Right kidney (tissue), 1 donor: ENCODE measurements around the gene IRF2BP2.
"Not testable (repeated sequence)": the region's sequence is repeated elsewhere in the genome, so short reads cannot be mapped to it uniquely, and the experiment has no call there.

ENCODE experiments used
- DNase-seq: peaks from one replicate; pipeline ENCODE4 v3.0.0-alpha.2; 2016

The IRF2BP2 gene

DNA sequence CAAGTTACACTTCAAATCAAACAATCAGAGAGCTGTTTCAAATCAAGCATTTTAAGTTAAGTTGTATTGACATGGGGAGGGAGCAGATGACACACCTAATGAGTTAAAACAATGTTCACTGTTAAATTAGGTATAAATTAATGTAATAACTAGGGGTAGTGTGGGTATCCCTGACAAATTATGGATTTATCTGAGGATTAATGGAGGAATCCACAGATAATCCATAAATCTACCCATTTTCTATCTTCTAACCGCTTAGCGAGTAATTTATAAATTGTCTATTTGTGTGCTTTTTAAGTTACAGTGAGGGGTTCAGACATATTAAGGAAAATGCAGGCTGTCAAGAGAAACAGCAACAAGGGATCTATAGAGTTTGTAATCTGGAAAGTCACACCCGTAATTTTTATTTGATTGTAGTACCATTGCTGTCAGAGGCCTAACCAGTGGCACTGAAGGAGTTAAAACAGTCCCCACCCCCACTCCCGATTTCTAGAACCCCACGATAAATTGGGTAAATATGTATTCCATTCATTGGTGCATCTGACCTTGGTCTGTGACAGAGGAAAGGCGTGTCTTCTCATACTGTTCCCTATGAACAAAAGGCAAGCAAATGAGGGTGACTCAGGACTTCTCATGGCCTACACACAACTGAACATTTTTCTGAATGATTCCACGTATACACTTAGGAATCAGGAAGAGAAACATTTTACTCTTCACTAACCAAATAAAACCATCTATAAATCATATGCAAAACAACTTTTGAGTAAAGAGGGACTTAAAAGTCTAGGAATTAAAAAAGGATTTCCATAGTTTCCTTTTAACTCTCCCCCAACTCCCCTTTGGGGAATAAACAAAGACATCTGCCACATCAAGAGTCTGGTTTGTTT, 7.4 kb downstream of the IRF2BP2 start:
- DNase-seq: peak; percentile 56

DNA sequence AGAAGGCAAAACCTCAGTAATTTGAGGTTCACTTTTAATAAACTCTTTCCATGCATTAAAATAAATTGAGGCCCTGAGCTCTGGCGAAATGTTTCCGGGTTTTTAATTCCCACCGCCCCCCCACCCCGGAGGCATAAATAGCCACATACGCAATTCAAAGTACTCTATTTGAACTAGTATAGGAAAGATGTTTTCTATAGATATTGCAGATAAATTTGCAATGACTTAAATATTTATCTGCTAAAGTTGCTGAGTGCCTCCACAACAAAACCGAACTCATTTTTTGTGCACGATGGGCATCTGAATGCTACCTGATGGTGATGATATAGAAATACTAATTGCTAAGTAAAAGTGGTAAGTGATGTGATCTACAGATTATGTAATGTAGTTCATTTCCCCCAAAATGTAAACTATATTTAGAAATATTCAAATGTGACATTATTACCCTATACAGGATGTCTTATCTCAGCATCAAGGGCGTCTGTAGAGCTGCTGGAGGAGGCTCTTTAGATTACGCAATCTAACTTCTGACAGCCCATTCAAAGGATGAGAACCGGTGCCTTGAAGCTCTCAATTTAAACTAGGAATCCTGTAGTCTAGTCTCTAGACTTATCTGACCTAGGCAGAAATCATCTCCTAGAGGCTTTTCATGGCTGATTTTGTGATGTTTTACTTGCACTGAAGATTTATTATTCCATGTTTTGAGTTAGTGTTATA, 8.5 kb downstream of the IRF2BP2 start:
- DNase-seq: no peak

DNA sequence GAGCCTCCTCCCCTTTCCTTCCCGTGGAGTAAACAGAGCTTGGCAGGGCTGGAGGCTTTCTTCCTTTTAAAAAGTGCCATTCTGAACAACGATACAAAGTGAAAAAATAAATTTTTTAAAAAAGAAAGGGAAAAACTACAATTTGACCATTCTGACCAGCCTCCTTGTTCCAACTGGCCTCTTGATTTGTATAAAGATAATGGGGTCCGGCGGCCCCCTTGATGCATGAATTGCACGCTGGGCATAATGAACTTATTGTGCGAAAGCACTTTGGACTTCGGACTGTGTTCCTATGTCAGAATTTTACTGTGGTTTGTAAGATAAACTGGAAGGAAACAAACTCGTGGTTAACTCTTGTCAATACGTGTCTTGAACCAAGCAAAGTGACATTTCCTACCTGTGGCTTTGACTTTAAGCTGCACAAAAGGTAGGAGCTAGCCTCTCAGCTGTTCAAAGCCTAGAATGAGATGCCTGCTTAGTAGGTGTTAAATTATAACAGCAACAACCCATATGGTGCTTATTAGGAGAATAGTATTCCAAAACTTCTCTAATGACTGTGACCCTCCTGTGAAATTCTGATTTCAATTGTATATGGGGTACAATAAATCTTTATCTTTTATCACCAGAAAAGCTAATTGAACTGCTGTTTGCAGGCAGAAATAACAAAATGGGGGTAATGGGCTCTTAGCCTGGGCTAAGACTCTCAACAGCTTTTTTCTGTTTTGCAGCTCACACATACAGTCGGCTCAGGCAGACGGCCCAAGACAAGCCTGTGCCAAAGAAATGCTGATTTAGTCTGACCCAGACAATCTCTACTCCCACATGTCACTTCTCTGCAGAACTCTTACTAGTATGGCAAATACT, 9.3 kb downstream of the IRF2BP2 start:
- peak; percentile 85 for DNase-seq

DNA sequence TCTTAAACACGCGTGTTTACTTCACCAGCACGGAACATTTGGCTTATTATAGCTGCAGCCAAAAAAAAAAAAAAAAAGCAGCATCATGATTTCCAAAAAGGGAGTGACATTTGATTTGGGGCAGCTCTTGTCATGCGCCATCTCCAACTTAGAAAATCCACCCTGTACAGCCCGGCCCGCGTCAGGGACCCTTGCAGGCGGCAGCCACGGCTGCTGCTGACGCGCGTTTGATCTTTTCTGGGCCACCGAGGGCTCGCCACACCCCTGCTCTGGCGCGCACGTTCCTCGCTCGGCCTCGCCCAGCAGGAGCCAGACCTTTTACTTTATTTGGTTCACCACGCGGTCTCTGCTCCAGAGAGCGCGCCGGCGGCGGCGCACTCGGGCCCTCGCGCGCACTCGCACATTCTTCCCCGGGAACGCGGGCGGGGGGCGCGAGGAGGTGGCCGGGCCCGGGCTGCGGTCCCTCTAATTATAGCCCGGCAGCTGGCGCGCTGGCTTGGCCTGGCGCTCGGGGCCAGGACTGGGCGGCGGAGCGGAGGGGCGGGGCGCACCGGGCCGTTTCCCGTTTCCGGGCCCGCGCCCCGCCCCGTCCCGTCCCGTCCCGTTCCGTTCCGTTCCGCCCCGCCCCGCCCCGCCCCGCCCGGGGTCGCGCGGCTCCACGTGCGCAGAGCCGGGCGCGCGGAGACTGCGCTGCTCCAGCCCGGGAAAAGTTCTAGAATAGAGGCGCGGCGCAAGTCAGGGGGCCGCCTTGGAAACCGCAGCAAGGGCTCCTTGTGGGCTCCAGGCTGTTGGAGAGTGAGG, 10.2 kb downstream of the IRF2BP2 start:
- peak; percentile 96 for DNase-seq

DNA sequence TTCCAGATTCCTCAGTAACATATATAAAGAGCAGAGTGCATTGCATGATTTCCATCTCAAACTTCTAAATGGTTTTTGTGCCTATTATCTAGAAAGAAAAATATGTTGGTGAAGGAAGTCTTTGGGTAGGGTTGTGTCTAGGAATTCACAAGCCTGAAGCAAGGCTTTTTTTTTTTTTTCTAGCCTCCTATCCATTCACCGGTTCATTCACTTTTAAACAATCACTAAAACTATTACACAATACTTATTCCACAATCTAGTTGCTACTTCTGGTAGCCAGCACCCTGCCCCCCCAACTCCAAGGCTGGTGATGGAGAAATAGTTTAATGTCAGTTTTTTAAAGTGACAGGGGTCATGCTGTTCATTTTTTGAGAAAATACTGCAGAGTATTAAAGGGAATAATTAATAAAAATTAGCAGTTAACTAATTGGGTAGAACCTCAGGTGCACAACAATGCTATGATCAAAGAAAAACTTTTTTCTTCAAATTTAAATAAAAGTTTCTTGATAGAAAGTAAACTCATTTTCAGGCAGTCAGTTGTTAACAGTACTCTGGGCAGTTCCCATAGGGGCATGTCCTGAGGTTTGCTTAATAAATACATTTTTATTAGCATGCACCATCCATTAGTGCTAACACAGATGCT, 10.9 kb downstream of the IRF2BP2 start:
- peak; percentile 16 for DNase-seq

DNA sequence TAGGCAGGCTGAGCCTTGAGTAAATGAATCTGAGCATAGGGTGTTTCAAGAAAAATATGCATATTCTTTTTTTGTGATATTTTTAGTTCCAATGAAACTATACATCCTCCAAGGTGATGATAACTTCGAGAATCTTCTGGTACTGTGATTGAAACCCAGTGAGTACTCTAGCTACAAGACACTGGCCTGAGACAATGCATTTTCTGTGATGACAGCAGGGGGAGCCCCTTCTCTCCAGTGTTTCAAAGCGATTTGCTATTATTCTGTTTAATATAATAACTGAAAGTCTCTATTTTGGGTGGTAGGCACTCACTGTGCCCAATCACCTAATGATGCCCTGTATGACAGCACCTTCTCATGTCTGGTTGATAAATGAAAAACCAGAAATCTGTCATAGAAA, 12.1 kb downstream of the IRF2BP2 start:
- DNase-seq: peak; percentile 28

DNA sequence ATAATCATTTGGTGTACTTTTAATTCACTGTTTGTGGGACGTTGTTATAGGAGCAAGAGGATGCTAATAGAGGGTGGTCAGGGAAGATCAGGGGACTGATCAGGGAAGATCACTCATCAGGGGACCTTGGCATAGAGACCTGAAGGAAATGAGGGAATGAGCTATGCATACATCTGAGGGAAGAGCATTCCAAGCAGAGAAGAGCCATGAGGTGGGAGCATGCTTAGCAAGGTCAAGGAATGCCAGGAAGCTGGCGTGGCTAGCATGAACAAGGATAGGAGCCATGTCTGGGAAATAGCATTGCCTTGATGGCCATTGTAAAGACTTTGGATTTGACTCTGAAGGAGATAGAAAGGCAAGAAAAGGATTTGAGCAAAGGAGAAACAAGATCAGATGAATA, 14.1 kb downstream of the IRF2BP2 start:
- DNase-seq: no peak

DNA sequence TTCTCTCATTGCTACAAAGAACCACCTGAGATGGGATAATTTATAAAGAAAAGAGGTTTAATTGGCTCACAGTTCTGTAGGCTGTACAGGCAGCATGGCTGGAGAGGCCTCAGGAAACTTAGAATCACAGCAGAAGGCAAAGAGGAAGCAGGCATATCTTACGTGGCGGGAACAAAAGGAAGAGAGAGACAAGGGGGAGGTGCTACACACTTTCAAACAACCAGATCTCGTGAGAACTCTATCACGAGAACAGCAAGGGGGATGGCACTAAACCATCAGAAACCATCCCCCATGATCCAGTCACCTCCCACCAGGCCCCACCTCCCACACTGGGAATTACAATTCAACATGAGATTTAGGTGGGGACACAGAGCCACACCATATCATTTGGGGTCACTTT, 15.4 kb downstream of the IRF2BP2 start:
- DNase-seq: not testable (repeated sequence)

DNA sequence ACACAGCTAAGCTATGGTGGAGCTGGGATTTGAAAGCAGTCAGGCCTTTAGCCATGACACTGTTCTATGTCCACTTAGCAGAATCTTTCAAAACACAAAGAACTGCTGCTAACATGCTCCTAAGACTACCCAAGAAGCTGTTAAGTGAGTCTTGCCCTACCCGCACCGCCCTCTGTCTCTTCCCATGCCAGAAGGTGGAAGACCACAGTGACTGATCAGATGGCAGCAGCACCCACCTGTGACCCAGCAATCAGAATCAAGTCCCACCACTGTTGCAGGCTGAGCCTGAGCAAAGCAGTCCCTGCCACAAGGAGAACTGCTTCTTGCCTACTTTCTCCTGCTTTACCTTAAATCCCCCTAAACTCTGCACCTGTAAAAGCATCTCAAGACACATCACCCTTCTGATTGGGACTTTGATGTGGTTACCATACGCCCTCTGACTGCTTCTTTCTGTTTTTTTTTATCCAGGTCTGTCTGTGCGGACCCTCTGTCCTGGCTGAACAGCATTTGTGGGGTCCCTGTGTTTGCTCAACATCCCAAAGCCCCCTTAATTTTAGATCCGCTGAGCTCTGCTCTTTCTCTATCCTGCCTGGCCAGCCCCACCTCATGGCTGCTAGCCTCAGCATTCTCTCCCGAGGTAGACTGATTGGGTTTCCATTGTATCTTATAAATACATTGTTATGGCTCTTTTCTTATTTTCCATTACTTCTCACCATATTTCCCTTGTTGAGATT, 16.0 kb downstream of the IRF2BP2 start:
- no peak for DNase-seq

DNA sequence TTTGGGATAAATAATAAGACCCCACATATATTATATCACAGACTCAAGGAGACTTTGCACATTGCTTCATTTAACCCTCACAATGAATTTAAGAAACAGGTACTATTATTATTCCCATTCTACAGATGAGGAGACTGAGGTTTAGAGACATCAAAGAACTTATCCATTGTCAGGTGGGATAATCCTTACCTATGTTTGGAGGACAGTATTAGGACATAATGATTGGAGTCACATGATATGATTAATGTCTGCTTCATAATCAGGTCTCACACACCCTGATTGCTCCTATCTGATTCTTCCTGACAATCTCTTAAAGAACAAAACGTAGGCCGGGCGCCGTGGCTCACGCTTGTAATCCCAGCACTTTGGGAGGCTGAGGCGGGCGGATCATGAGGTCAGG, 16.9 kb downstream of the IRF2BP2 start:
- no peak for DNase-seq

DNA sequence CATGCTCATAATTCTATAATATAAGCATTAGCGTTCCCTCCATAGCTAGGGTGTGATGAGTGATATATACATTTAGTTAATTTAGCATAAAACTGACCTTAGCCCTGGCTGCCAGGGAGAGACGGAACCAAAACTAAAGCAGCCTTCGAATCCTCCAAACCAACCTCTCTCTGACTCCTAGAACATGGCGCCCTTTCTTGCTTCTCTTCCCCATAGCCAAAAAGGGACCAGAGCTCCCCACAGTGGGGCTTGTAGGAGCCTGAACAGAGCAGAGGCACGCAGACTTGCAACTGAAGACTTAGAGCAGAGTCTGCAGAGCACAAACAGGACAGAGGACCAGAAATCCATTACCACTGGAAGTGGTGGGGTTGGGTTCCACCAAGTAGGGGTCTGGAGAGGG, 17.7 kb downstream of the IRF2BP2 start:
- no peak for DNase-seq

DNA sequence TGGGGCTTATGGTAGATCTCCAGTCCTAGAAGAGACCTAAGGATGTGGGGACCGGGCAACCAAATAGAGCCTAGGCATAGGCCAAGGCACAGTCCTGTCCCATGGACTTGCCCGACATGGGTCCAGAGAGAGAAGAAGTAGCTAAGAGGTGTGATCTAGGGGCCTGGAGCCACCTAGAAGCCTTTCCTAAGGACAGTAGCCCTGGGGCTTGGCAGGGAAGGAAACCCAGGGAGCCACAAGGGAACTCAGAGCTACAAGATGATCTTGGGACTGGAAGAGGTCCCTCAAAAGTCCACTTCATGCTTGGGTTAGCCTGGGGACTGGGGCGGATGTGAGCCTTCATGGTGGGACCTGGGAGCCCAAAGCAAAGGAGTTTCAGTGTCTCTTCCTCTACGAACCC, 18.8 kb downstream of the IRF2BP2 start:
- DNase-seq: no peak

DNA sequence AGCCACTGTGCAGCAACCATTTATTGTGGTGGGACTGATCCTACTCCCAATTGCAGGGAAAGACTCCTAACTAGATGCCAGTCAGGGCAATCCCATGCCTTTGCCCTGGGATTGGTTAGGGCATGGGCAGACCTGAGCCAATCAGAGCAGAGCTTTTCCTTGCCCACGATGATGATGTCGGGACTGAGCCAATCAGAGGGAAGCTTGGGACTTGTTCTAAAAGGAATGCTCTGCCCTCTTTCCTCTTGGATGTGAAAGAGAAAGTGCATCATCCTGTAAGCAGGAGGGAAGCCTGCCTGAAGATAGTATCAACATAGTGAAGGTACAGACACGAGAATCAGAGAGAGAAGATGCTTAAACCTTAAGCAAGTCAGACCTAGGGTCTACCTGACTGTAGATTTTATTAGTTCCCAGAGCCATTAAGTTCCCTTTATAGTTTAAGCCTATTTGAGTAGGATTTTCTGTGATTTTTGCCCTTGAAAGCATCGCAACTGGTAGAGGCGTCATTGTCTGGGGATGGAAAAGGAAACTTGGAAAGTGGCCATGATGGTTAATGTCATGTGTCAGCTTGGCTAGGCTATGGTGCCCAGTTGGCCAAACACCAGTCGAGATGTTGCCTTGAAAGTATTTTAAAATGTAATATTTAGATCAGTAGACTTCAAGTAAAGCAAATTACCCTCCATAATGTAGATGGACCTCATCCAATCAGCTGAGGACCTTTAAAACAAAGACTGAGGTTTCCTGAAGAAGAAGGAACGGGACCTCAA, 19.9 kb downstream of the IRF2BP2 start:
- no peak for DNase-seq

DNA sequence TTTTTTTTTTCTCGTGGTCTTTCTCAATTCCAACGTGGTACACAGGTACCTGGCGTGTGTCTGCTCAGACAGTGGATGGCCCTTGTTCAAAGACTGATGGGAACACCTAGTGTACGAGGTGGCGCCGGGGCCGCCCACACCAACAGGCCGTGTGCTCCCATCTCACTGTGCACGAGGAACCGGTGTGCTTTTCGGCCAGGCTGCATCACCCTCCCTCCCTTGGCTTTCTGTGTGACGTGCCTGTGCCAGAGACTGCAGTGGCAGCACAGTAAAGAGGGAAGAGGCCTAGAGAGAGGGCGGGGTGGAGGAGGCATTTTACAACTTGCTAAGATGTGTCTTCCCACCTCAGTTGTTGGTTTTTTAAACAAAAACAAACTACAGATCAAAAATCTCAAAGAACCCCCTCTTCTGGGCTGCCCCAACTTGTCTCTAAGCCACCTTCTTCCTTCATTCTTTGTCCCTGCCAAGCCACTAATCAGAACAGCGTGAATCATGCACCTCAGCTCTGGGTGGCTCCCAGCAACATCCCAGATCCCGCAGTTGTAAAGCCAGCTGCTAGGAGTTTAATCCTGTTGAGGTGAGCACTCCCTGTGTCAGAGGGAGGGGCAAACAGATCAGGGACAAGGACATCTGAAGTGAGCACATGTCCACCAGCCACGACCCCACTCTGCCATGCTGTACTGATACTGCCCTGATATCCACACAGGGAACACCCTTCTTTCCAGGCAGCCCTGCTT, 20.7 kb downstream of the IRF2BP2 start:
- DNase-seq: no peak

DNA sequence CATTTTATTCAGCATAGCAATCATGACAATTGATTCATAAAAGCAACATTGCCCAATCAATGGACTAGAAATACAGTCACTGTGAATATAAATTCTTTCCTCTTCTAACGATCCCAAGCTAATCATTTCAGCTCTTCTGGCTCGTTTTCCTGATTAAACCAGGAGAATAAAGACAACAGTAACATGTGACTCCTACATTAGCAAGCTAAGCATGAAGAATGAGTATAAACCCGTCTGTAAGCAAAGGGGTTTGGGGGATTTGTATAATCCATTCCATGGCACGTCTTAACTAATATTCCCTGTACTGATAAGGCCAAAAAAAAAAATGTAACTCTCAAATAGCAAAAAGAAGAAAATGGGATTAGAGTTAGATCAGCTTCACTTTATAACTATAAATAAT, 21.6 kb downstream of the IRF2BP2 start:
- no peak for DNase-seq

DNA sequence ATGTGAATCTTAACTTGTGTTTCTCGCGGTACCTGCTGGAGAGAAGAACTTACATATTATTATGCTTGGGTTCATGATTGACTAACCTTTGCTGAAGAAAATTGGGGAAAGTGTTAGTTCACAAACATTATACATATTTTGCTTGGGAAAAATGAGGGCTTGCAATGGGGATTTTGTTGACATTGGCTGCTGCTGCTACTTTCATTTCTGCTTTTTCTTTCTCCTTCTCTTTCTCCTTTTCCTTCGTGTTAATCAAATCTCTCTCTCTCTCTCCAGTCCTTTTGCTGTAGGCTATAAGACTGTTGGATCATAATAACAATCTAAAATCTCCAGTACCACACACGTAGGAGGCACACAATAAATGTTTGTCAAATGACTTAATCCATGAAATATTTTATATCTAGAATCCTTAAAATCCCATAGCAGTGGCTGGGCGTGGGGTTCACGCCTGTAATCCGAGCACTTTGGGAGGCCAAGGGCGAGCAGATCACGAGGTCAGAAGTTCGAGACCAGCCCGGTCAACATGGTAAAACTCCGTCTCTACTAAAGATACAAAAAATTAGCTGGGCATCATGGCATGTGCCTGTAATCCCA, 23.0 kb downstream of the IRF2BP2 start:
- DNase-seq: no peak

DNA sequence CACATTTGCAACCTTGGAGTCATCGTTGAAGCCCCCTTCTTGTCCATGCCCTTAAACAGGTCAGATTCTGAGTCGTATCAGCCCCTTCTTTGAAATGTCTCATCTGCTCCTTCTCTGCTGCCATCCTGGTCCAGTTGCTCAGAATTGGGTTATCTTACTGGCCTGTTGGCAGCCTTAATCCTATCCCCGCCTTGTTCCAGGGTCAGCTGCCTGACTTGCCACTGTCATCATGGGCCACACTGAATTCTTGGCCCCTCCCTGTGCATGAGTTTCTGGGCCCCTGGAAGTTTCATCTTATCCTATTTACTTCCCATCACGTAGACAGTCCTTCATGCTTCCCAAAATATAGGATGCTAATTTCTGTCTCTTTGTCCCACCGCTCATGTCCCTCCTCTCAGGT, 23.7 kb downstream of the IRF2BP2 start:
- DNase-seq: no peak

DNA sequence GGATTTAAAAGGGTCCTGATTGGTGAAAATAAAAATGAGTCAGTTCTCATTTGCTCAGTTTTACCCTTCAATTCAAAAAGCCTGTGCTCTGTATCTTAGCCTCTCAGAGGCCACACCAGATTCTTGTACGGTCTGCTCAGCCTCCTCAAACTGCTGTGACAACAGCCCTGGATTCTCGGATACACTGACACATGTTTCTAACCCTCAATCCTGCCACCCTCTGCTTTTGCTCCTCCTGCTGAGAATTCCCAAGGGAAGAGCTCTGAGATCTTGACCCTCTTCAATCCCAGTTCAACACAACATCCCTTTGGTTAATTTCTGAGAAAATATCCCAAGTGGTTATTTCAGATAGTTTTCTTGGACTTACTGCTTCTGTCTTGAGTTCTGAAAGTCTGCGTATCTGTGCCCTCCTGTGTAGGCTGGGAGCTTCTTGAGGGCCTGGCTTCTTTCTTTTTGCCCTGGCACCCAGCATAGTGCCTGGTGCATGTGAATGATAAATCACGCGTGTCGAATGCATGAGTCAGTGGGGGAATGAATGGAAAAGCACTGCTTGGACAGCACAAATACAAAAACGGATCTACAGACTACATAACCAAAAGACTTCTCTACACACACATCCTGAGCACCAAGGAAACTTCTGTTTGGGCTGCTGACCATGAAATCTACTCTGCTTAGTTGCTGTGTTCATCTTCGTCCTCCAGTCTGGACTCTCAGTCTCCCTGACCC, 24.5 kb downstream of the IRF2BP2 start:
- DNase-seq: no peak
